ENCODE results near the gene LPP.
A peak's percentile ranks its signal among the peaks of the same experiment; 100 is the strongest.
"Not testable (repeated sequence)": the region's sequence is repeated elsewhere in the genome, so short reads cannot be mapped to it uniquely, and the experiment has no call there.

Gene LPP

DNA sequence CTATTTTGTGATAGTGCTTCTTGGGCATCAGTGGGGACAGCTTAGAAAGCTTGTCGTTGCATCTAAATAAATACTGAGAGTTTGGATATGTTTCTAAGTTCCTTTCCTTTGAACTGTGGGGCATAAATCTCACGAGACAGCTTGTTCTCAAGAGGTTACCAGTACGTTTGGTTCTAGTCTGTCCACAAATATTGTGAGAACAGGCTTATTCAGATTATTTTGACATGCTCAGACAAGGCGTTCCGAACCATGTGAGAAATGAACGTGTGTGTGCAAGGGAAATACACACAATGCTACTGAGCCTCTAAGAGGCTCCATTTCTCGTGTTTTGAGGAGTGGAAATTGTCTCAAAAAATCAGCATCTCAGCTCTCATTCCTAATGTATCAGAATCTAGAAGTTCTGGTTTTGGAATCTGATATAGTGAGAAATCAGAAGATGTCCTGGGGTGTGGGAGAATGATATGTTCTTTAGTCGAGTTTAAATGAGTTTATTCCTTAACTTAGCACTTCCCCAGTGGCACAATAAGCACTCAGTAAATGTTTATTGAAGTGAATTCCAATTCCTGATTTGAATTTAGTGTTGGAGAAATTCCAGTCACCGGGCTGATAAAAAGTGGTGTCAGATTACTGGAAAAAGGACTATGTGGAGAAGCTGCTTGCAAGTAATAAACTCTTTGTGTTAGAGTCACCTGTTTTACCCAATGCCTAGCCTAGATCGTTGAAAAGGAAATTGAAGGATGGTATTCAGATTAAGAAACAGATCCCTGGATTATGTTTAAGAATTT lies 481.5 kb downstream of the LPP start:
- DNase-seq (ENCODE audit: low read depth) = no peak

DNA sequence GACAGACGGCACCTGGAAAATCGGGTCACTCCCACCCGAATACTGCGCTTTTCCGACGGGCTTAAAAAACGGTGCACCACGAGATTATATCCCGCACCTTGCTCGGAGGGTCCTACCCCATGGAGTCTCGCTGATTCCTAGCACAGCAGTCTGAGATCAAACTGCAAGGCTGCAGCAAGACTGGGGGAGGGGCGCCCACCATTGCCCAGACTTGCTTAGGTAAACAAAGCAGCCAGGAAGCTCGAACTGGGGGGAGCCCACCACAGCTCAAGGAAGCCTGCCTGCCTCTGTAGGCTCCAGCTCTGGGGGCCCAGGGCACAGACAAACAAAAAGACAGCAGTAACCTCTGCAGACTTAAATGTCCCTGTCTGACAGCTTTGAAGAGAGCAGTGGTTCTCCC lies 482.3 kb downstream of the LPP start:
- not testable (repeated sequence) for DNase-seq (ENCODE audit: low read depth)

DNA sequence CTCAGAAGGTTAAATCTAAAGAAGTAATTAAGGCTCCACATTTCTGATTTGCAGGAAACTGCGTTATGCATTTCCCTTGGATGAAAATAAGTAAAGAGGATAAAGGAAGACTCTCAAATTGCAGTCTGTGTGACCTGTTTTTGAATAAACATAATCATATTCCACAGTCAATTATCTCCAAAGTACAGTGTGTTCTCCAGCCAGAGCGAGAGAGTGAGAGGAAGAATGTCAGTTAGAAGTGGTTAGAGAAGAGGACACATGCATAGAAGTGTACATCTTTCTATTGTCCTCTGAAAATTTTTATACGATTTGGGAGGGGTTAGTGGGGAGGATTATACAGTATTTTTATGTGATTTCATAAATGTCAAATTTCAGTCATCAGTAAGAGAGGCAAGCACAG lies 487.1 kb downstream of the LPP start:
- DNase-seq (ENCODE audit: low read depth) = no peak

- DNase-seq (ENCODE audit: low read depth) = no peak
Observed at GRCh38 chr3:188643736-188644135, 489.8 kb downstream of the LPP start.

GRCh38 chr3:188646592-188646991 lies 492.6 kb downstream of the LPP start:
- DNase-seq (ENCODE audit: low read depth) = no peak

- DNase-seq (ENCODE audit: low read depth) = no peak
Observed at GRCh38 chr3:188647237-188647636, 493.3 kb downstream of the LPP start.

GRCh38 chr3:188649521-188649920 lies 495.6 kb downstream of the LPP start:
- no peak for DNase-seq (ENCODE audit: low read depth)

GRCh38 chr3:188656196-188656982 lies 502.4 kb downstream of the LPP start:
- no peak for DNase-seq (ENCODE audit: low read depth)

DNA sequence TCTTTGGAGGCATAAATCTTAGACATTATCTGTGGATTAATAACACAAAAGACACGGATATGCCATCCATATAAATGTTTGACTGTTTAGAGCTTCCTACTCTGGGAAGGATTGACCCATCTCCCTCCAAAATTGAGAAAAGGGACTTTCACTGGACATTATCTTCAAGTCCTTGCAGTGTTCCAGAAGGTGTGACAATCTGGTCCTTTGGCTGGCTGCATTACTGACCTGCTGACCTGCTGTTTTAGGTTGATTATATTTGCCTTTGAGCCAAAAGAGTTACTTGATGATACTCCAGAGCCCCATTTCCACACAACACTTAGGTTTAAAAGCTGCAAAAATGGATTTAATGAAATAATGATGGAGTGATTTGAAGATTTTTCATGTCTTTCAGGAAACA lies 504.6 kb downstream of the LPP start:
- no peak for DNase-seq (ENCODE audit: low read depth)

GRCh38 chr3:188659449-188660090 lies 505.6 kb downstream of the LPP start:
- DNase-seq (ENCODE audit: low read depth) = no peak

DNA sequence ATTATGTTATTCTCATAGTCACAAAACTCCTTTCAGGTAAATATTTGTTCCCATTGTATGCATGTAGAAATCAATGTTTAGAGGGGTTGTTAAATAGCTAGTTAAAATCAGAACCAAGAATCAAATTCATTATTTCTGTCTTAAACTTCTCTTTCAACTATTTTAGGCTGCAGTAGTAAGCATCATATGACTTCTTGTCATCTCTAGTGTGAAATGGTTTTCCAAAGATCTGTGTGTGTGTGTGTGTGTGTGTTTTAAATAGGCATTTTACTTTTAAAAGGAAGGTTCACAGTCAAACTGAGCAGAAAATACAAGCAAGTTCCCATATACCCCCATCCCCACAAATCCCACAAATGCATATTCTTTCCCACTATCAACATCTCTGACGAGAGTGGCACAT lies 506.5 kb downstream of the LPP start:
- no peak for DNase-seq (ENCODE audit: low read depth)

GRCh38 chr3:188661806-188662205 lies 507.8 kb downstream of the LPP start:
- no peak for DNase-seq (ENCODE audit: low read depth)

DNA sequence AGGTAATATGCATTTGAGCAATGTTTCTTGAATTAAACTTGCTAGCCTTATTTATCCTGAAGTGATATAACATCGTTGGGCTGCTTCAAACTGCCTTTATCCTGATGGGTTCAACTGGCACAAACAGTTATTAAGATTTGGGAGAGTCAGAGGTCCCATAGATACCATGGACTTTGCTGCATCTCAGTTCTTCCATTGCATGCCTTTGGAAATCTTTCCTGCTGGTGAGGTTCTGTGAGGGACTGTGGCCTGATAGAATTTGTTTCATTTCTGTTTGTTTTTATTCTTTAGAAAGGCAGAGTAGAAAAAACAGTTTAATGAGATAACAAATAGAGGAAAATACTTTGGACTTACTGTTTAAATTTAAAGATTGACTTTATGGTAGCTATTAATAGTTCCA lies 508.3 kb downstream of the LPP start:
- no peak for DNase-seq (ENCODE audit: low read depth)

DNA sequence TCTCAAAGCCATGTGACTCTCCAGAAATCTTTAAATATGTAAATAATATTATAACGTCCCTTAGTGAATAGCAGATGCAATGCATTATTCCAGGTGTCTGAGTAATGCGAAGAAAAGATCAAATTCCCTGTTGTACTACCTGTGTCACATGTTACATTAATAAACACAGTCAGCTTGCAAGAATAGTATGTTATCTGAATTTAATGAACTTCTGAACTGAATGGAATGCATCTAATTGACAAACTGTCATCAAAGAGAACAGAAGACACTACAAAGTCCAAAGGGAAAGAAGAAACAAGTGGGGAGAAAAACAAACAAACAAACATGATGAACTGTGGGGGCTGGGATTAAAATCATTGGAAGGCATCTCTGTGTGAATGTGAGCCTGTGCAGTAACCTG lies 508.8 kb downstream of the LPP start:
- DNase-seq (ENCODE audit: low read depth) = no peak

GRCh38 chr3:188663839-188664238 lies 509.9 kb downstream of the LPP start:
- no peak for DNase-seq (ENCODE audit: low read depth)

GRCh38 chr3:188664795-188665194 lies 510.8 kb downstream of the LPP start:
- no peak for DNase-seq (ENCODE audit: low read depth)

- no peak for DNase-seq (ENCODE audit: low read depth)
Observed at GRCh38 chr3:188667926-188668325, 514.0 kb downstream of the LPP start.

GRCh38 chr3:188670446-188670845 lies 516.5 kb downstream of the LPP start:
- no peak for DNase-seq (ENCODE audit: low read depth)

DNA sequence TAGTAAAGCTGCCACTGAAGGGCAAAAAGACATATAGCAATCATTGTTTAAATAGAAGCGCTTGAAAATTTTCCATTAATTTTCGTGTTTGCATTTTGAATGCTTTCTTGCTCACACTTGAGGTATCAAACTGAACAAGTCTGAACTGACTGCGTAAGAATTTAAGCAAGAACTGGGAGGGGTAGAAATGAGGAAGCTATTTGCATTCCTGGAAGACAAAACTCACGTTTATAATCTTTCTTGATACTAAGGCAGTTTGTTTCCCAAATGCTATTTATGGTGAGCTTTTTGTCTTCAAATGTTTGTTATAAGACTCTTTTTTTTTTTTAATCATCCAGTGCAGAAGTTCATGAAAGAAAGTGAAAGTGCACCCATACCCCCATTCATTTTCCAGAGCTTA lies 518.0 kb downstream of the LPP start:
- no peak for DNase-seq (ENCODE audit: low read depth)

DNA sequence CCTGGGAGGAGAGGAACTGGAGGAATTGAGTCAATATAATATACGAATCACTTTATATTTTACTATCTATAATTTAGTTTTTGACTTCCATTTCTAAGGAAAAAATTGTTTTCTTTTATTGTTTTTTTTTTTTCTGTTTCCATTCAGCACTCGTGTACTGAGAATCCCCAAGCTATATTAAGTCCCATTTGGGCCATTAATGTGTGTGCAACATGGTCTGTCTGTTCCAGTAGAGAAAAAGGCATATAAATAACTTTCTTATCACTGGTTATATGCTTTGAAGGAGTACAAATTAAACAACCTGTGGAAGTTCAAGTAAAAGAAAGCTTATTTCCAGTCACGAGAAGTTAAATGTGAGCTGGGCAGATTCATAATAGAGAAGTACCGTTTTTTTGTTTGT lies 518.9 kb downstream of the LPP start:
- DNase-seq (ENCODE audit: low read depth) = no peak

GRCh38 chr3:188673646-188674186 lies 519.8 kb downstream of the LPP start:
- DNase-seq (ENCODE audit: low read depth) = peak; percentile 78

- DNase-seq (ENCODE audit: low read depth) = no peak
Observed at GRCh38 chr3:188674595-188674994, 520.6 kb downstream of the LPP start.

- no peak for DNase-seq (ENCODE audit: low read depth)
Observed at GRCh38 chr3:188677344-188677743, 523.4 kb downstream of the LPP start.

All from non-pigmented ciliary epithelial cell (primary cell).